LNCAP (cell line): ENCODE measurements around the gene MKLN1.

Source experiments
- CTCF ChIP-seq: fragments of 450-650 bp; IDR thresholded peaks from 2 replicates; pipeline ENCODE4 v1.5.1; 2017; ENCODE audit warnings: mild to moderate bottlenecking

The MKLN1 gene

GRCh38 chr7:131371411-131371810, 43.7 kb downstream of the MKLN1 start:
- TF ChIP-seq CTCF = no peak

GRCh38 chr7:131372554-131372953, 44.9 kb downstream of the MKLN1 start:
- TF ChIP-seq CTCF = no peak

GRCh38 chr7:131374821-131375220, 47.1 kb downstream of the MKLN1 start:
- TF ChIP-seq CTCF = no peak

- no peak for TF ChIP-seq CTCF
Measured at GRCh38 chr7:131381069-131381838, 53.6 kb downstream of the MKLN1 start.

- no peak for TF ChIP-seq CTCF
Measured at GRCh38 chr7:131383417-131384285, 56.0 kb downstream of the MKLN1 start.

- no peak for TF ChIP-seq CTCF
Measured at GRCh38 chr7:131384286-131384635, 56.6 kb downstream of the MKLN1 start.

- no peak for TF ChIP-seq CTCF
Measured at GRCh38 chr7:131385039-131385605, 57.4 kb downstream of the MKLN1 start.
